GM19455 (cell line): Measurements from ENCODE around the gene CZIB.
"Not testable (repeated sequence)": the region's sequence is repeated elsewhere in the genome, so short reads cannot be mapped to it uniquely, and the experiment has no call there.

Experiments
- ATAC-seq: cut with Tn5 transposase; IDR thresholded peaks from one replicate; pipeline ENCODE4 v1.9.1; 2021; ENCODE audit not compliant: unreplicated experiment

Gene CZIB

DNA sequence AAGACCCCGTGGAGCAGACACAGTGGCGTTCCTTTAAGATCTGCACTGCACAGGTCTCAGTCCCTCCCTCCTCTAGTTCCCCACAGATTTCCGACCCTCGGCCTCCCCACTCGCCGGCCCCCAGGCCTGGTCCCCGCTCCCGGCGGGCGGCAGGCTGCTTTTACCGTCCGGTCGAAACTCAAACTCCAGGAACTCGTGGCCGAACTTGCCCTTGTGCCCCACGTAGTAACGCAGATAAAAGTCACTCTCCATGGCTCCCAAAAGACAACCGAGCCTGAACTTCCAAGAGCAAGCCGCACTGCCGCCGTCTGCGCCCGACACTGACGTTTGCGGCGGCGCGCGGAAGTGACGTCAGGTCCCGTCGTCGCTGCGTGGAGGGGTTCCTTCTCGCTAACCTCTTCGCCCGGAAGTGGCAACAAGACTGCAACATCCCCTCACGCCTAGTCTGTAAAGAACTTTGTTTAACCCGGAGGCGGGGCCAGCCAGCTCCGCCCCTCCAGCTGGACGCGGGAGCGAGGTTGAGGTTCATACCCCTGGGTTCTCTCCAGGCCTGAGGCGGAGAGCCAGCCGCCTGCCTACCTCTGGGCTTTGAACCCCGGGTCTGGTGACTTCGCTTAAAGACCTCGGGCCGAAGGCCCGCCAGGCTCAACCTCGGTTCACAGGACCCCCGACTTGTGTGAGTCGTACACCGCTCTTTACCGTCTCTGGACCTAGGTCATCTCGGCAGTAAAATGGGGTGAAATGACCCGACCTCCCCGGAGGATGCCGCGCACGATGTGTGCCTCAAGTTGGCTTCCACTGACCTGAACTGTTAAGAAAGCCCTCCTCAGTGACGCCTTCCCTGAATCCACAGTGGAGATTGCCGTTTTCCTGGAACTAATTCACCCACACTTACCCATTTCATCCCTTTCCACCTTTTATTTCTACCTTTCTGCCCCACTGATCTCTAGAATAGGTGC is 18.0 kb upstream of the CZIB start, which contains the start of gene MAGOH:
Gene MAGOH, minus strand, starts transcription at position 322 of the 959 bp plus-strand sequence. Its CDS starts 70 bp downstream, at position 252.
- peak; percentile 96 for ATAC-seq

DNA sequence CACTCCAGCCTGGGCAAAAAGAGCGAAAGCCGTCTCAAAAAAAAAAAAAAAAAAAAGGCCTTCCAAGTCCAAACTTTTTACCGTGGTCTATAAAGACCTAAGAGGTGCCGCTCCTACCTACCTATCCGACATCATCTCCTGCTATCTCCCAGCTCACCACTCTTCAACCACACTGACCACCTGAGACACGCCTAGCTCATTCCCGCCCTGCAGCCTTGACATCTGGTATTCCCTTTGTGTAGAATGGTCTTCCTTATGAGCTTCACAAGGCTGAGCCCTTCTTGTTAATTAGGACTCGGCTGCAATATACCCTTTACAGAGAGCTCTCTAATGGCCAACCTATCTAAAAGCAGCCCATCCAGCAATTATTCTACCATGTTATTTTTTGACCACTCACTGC is 17.2 kb upstream of the CZIB start:
- no peak for ATAC-seq

DNA sequence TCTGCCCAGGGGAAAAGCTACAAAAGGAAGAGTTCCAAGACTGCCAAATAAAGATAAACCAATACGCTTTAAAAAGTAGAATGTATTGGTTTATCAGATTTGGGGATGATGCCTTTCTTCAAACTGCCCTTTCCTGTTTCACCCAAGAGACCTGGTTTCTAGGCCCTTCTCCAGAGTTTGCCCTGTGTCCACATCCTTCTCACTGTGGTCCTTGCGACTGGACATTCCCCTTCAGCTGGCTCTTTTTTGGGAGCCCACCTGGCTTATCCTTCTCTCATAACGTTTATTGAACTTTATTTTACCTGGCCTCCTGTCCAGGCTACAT is 490 bp upstream of the CZIB start:
- no peak for ATAC-seq

DNA sequence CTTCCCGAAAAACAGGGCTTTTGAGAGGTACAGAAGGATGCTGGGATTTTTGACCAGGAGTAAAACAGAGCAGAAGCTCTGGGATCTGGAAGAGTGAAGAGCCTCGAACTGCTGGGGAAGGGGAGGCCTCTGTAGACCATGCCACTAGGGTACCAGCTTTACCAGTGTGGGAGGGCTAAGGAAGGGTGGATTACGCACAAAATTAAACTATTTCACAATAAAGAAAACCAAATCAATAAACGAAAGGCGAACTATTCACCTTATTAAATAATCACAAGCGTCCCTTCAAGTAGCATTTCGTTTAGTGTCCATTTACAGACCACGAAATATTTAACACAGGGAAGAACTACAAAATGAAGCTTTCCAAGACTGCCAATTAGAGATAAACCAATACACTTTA is 723 bp downstream of the CZIB start:
- ATAC-seq, result no peak

DNA sequence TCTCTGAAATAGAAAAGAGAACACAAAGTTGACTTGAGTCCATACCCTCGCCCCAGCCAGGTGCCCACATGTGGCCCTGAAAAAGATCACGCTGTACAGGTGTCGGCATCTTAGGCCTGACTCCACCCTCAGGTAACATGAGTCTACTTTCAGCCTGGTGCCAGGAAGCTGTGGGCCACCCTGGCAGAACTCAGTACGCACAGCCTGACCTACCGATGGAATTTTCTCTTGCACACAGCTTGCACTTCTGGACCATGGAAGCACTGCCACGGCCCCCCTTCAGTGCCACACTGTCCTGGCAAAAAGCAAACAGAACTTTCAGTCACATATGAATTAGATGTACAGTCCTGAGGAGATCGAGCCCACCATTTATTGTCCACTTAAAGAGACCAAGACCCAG is 2.2 kb downstream of the CZIB start:
- no peak for ATAC-seq

DNA sequence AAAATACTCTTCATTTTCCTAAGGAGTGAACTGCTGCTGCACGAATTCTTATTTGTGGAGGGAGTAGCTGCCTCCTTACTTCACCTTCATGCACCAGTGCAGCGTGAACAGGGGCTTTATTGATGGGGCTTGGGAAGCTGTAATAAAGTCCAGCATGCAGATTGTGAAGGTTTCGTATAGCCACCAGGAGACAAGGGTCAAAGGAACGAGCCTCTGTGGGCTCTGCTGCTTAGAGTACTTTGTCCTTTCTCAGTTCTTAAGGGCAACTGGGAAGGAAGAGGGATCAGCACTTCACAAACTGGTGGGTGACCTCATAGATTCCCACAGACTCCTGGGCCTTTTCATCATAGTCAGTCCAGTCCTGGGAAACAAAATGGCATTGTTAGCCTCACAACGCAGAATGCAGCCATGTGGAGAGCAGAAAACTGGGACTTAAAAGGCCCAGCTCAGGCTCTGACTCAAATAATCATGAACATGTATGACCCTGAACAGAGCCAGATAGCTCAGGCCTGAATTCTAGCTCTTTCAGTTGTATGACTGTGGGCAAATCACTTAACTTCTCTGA is 6.0 kb downstream of the CZIB start:
- ATAC-seq, result no peak

DNA sequence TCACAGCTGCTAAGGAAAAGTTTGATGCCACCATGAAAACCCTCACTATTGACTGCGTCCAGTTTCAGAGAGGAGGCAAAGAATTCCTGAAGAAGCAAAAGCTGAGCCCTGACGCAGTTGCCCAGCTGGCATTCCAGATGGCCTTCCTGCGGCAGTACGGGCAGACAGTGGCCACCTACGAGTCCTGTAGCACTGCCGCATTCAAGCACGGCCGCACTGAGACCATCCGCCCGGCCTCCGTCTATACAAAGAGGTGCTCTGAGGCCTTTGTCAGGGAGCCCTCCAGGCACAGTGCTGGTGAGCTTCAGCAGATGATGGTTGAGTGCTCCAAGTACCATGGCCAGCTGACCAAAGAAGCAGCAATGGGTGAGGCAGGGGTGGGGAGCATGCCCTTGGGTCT is 9.5 kb downstream of the CZIB start:
- ATAC-seq, result no peak

DNA sequence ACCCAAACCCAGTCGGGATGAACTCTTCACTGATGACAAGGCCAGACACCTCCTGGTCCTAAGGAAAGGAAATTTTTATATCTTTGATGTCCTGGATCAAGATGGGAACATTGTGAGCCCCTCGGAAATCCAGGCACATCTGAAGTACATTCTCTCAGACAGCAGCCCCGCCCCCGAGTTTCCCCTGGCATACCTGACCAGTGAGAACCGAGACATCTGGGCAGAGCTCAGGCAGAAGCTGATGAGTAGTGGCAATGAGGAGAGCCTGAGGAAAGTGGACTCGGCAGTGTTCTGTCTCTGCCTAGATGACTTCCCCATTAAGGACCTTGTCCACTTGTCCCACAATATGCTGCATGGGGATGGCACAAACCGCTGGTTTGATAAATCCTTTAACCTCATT is 10.1 kb downstream of the CZIB start:
- ATAC-seq, result no peak

DNA sequence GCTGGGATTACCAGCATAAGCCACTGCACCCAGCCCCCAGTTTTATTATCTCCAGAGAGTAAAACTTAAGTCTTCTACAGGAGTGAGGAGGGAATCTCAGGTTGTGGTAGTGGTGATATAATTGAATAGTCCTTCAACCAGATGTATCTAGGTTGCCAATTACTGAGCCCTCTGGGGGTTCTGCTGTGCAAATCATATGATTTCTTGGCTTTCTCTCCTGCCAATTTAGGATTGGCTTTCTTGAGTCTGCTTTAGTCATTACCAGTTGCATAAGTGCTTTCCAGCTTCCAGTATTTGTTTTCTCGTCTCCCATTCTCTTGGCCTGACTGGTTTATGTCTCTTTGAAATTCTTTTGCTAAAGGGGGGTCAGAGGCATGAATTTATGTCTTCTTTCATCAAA is 12.7 kb downstream of the CZIB start:
- ATAC-seq, result no peak

DNA sequence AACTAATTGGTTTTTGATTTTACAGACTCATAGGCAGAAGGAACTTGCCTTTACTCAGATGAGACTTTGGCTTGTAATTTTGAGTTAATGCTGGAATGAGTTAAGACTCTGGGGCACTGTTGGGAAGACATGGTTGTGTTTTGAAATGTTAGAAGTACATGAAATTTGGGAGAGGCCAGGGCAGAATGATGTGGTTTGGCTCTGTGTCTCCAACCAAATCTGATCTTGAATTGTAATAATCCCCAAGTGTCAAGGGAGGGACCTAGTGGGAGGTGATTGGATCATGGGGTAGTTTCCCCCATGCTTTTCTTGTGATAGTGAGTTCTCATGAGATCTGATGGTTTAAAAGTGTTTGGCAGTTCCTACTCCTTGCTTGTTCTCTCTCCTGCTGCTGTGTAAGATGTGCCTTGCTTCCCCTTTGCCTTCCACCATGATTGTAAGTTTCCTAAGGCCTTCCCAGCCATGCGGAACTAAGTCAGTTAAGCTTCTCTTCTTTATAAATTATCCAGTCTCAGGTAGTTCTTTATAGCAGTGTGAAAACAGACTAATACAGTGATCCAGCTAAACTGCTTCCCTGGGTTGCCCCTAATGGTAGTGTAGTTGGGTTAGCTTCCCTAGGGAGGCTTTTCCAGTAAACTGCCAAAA is 13.6 kb downstream of the CZIB start:
- no peak for ATAC-seq

DNA sequence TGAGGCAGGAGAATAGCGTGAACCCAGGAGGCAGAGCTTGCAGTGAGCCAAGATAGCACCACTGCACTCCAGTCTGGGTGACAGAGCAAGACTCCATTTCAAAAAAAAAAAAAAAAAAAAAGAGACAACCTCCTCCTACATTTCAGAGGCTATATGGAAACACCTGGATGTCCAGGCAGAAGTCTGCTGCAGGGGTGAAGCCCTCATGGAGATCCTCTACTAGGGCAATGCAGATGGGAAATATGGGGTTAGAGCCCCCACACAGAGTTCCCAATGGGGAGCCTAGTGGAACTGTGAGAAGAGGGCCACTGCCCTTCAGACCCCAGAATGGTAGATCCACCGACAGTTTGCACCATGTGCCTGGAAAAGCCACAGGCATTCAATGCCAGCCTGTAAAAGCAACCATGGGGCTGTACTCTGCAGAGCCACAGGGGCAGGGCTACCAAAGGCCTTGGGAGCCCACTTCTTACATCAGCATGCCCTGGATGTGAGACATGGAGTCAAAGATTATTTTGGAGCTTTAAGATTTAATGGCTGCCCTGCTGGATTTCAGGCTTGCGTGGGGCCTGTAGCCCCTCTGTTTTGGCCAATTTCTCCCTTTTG is 14.2 kb downstream of the CZIB start:
- not testable (repeated sequence) for ATAC-seq

DNA sequence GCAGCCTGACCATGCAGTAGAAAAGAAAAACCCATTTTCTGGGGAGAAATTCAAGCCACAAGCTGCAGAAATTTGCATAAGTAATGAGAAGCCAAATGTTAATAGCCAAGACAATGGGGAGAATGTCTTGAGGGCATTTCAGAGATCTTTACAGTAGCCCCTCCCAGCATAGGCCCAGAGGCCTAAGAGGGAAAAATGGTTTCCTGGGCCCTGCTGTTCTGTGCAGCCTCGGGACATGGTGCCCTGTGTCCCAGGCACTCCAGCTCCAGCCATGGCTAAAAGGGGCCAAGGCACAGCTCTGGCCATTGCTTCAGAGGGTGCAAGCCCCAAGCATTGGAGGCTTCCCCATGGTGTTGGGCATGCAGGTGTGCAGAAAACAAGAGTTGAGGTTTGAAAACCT is 14.9 kb downstream of the CZIB start:
- ATAC-seq, result not testable (repeated sequence)

DNA sequence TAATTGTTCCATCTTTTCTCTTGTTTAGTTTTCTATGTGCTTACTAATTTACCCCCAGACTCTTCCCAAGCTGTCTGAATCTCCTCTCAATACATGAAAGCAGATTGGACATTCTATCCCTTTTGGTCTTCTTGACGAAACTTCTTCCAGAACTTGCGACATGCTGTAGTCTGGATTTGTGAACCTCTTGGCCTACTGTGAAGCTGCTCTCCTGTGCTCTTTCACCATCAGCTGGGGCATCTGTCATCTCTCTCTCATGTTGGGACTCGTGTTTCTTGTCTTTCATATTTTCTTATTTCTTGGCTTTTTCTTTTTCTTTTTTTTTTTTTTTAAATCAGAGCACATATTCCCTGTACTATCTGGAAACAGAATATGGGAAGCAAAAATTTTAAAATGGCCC is 17.0 kb downstream of the CZIB start:
- ATAC-seq, result no peak

DNA sequence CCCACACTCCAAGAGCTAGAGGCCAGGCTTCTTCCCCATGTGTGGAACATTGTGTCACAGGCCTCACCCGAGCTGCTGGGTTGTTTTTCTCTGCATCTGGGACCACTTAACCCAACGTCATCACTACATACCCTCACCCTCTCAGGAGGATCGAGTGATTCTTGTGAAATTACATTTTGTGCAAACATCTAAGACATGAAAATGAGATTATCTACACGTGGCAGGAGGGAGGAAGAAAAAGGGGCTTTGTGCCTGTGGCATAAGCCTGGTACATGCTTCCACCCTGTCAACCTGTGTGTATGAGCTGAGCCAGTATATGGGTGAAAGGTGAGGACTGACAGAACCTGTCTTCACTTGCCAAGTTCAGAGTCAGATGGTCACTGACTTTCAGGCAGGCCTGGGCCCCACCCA is 22.2 kb downstream of the CZIB start:
- no peak for ATAC-seq

DNA sequence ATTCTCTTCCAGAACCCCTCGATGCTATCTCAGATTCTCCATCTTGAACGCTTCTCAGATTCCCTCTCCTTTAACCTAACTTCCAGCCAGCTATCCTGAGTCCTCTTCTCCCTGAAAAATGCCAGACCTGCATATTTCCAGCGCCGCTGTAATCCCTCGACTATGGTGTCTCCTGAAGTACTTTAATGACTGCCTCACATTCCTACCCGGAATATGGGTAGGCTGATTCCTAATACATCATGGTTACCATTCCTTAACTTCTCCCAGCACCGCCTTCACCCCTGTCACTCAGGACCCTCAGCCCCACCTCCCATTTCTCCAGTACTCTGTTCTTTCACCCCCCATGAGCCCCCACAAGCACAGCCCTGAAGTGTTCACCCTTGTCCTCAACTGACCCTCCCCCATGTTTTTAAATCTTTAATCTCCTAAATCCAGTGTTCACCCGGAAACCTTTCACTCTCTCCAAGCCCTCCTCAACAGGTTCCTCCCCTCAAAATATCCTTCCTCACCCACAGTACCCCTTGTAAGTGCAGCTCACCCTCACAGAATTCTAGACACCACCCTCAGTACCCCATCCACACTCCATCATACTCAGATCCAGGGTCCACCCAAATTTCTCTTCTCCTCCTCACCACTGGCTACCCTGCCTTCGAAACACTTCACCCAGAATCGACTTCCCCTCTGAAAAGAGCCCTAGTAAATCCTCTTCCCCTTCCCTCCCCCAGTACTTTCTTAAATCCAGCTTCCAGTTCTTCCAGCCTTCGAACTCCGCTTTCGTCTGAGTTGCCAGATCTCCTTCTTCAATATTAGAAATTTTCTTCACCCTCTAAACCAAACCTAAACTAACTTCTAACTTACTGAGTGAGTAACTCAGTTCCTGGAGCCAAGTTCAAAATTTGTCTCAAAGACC is 22.9 kb downstream of the CZIB start:
- no peak for ATAC-seq

DNA sequence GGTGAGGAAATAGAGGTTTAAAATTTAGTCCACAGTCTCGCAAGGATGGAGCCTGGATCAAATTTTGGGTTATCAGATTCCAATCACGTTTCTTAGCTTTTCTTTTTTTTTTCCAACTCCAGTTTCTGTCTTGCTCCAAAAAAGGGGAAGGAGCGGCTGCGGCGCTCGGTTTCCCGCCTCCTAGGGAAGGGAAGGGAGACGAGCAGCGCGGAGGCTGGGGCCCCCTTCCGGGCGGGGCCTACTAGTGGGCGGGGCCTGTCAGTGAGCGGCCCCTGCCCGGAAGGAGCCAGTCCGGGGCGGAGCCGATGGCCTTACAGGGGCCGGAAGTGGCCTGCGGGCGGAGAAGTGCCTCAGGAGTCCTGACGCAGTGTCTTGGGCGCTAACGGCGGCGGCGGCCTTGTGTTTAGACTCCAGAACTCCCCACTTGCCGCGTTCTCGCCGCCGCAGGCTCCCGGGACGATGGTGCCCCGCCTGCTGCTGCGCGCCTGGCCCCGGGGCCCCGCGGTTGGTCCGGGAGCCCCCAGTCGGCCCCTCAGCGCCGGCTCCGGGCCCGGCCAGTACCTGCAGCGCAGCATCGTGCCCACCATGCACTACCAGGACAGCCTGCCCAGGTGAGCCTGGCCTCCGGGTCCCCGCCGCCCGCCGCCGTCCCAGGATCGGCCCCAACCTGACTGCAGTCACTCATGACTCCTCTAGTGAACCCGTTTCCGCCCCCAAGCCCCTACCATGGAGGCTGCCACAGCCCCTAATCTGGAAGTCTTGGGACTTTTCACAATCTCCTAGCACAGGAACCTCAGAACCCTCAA is 23.7 kb downstream of the CZIB start, which contains the start of gene CPT2:
Gene CPT2, plus strand, starts transcription at position 340 of the 806 bp plus-strand sequence. Its CDS starts 120 bp downstream, at position 460.
- peak; percentile 99 for ATAC-seq

DNA sequence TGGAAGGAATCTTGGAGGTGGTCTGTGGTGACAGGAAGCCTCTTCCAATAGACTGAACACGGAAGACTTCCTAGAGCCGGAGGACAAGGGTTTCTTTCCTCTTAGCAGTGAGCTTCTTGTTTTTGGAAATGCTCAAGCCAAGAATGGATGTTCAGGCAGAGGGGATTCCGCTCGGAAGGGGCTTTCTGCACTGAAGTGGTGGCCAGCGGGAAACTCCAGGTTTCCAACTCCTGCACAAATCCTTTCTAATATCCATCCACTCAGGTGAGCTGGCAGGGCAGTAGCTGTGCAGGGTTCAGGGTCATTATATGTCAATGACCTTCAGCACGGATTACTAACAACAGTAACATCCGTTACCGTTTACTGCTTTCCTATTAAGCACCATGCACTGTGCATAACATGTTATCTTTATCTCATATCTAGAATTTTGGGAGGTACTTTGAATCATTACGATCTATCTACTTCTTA is 24.4 kb downstream of the CZIB start:
- ATAC-seq, result peak; percentile 31

DNA sequence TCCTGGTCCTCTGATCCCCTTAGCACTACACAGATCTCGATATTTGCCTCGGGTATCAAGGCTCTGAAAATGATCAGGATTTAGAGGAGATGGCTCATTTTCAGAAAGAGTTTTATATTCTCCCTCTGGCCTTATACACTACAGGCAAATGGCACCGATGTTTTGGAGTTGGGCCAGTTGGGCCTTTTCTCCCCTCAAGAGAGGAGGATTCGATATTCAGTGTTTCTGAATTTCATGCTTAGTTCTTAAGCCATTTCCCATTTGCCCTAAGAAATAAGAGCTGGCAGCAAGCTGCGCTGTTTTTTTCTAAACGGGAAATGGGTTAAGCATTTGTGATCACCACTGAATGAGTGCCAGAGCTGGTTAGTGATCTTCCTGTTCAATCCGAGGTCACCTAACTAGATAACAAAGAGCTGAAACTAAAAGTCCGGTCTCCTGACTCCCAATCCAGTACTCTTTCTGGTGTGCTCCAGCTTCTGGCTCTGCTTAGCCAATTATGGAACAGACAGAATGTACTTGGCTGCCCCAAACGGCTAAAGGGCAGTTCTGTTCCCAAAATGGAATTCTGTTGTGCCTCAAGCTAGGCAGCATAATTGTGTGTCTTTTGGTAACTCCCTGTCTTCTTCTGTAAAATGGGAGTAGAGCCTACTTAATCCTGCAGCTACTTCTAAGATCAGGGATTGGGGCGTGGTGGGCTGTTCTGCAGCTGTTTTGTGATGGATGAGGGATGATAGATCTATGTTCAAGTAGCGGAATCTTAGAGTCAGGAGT is 25.0 kb downstream of the CZIB start:
- ATAC-seq, result no peak

DNA sequence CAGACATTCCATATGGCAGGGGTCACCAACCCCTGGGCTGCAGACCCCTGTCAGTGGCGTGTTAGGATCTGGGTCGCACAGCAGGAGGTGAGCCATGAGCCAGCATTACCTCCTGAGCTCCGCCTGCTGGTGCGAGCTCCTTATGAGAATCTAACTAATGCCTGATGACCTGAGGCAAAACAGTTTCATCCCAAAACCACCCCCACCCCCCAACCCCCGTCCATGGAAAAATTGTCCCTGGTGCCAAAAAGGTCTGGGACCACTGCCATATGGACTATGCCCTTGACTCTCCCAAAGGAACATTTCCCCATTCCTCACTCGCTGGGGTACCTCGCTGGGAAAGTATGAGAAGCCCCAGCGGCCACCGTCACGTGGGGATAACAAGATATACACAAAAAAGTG is 30.2 kb downstream of the CZIB start:
- ATAC-seq, result no peak
